B cell (primary cell): Measurements from ENCODE around the gene RGS17. TPM values are rescaled to one million over a fixed set of nuclear protein-coding genes. Genes with fewer than 3 reads are reported as not detected.

Experiments
- ATAC-seq: fragments of 200-7000 bp; cut with Tn5 transposase; one replicate; pipeline ENCODE4 v1.10.0; 2021; ENCODE audit warnings: low read depth, mild to moderate bottlenecking, moderate number of reproducible peaks, moderate library complexity
- CTCF ChIA-PET: fragments of 350-600 bp; sonication (Branson Sonifier 250); formaldehyde crosslinking; loops from one replicate; lab custom pipeline; 2021; ENCODE audit warnings: antibody characterized with exemption, inconsistent platforms; lab: Charles Lee
- POLR2A ChIA-PET: fragments of 350-600 bp; sonication (Branson Sonifier 250); formaldehyde crosslinking; loops from one replicate; lab custom pipeline; 2021; ENCODE audit warnings: antibody characterized with exemption; lab: Charles Lee
- DNase-seq: peaks from one replicate; pipeline ENCODE4 v3.0.0; 2013
- H2AFZ ChIP-seq: 2 replicates; pipeline ENCODE4 v1.6.1; 2012; ENCODE audit warnings: mild to moderate bottlenecking, low read depth, low read length; ENCODE audit not compliant: insufficient read depth, poor library complexity, severe bottlenecking
- H3K27ac ChIP-seq, 2 donors: 1 replicate in 1 of 2; 2 replicates in 1 of 2; pipeline ENCODE4 v1.5.1; 2012 to 2013; ENCODE audit warnings: low read length in 2 of 2, mild to moderate bottlenecking in 2 of 2, moderate library complexity in 1 of 2
- H3K27me3 ChIP-seq, 4 experiments: fragments of 200-600 bp in 1 of 4; sonication (generic) in 1 of 4; replicated peaks in 1 of 4; 1 replicate in 2 of 4; 2 replicates in 2 of 4; pipeline versions ENCODE4 v1.6.1 to v1.7.0; 2013 to 2016; ENCODE audit warnings: low read length in 3 of 4, mild to moderate bottlenecking in 2 of 4, mixed read lengths in 1 of 4, moderate library complexity in 1 of 4; ENCODE audit not compliant: insufficient read depth in 4 of 4, control insufficient read depth in 3 of 4; ENCODE audit errors: control extremely low read depth in 1 of 4
- H3K36me3 ChIP-seq, 2 experiments: replicated peaks in 1 of 2; 1 replicate in 1 of 2; 2 replicates in 1 of 2; pipeline versions ENCODE4 v1.6.1 to v1.7.1; 2013; ENCODE audit warnings: low read length in 1 of 2; ENCODE audit not compliant: insufficient read depth in 2 of 2, control insufficient read depth in 1 of 2; ENCODE audit errors: control extremely low read depth in 1 of 2, extremely low read depth in 1 of 2
- H3K4me1 ChIP-seq, 2 donors: fragments of 200-600 bp in 1 of 2; sonication (generic) in 1 of 2; 1 replicate in 1 of 2; 2 replicates in 1 of 2; pipeline versions ENCODE4 v1.5.1 to v1.6.1; 2013 to 2017; ENCODE audit warnings: low read length in 2 of 2; ENCODE audit not compliant: control insufficient read depth in 2 of 2, insufficient read depth in 2 of 2
- H3K4me2 ChIP-seq: replicated peaks from 2 replicates; pipeline ENCODE3; 2012; ENCODE audit warnings: mild to moderate bottlenecking, low read depth, low read length; ENCODE audit not compliant: poor library complexity, severe bottlenecking
- H3K4me3 ChIP-seq, 5 experiments: fragments of 200-600 bp in 1 of 5; sonication (generic) in 1 of 5; 1 replicate in 3 of 5; 2 replicates in 2 of 5; pipeline versions ENCODE4 v1.5.1 to v1.7.0; 2011 to 2016; ENCODE audit warnings: low read length in 4 of 5, mild to moderate bottlenecking in 4 of 5, low read depth in 2 of 5, control low read depth in 1 of 5, moderate library complexity in 1 of 5; ENCODE audit not compliant: insufficient read depth in 1 of 5; ENCODE audit errors: control extremely low read depth in 1 of 5, extremely low read depth in 1 of 5
- H3K79me2 ChIP-seq: fragments of 200-600 bp; sonication (generic); one replicate; pipeline ENCODE4 v1.6.0; 2016; ENCODE audit warnings: low read length; ENCODE audit not compliant: control insufficient read depth, insufficient read depth
- H3K9ac ChIP-seq: fragments of 200-600 bp; sonication (generic); 2 replicates; pipeline ENCODE4 v1.6.1; 2017; ENCODE audit warnings: mild to moderate bottlenecking, low read length, moderate library complexity
- H3K9me3 ChIP-seq, 3 donors: one replicate each; pipeline versions ENCODE4 v1.6.1 to v1.7.1; 2013; ENCODE audit warnings: low read length in 2 of 3; ENCODE audit not compliant: control insufficient read depth in 2 of 3, insufficient read depth in 1 of 3; ENCODE audit errors: control extremely low read depth in 1 of 3
- H4K20me1 ChIP-seq: 2 replicates; pipeline ENCODE4 v1.6.0; 2012; ENCODE audit warnings: mild to moderate bottlenecking, low read length; ENCODE audit not compliant: insufficient read depth, control insufficient read depth, poor library complexity, severe bottlenecking
- H3K27ac Mint-ChIP-seq: one replicate; pipeline ENCODE4 v1.8.0; 2021; ENCODE audit warnings: mixed read lengths
- H3K27me3 Mint-ChIP-seq: one replicate; pipeline ENCODE4 v1.8.0; 2021; ENCODE audit warnings: mixed read lengths
- H3K4me1 Mint-ChIP-seq: one replicate; pipeline ENCODE4 v1.8.0; 2021; ENCODE audit warnings: mixed read lengths
- H3K4me3 Mint-ChIP-seq: one replicate; pipeline ENCODE4 v1.8.0; 2021; ENCODE audit warnings: mixed read lengths
- H3K9me3 Mint-ChIP-seq: one replicate; pipeline ENCODE4 v1.8.0; 2022; ENCODE audit warnings: mixed read lengths; ENCODE audit not compliant: insufficient read depth
- CTCF ChIP-seq: fragments of 200-600 bp; IDR thresholded peaks from one replicate; pipeline ENCODE4 v1.8.0; 2022; ENCODE audit warnings: antibody characterized with exemption, mild to moderate bottlenecking
- EZH2 ChIP-seq: IDR thresholded peaks from 2 replicates; pipeline ENCODE4 v1.6.1; 2012; ENCODE audit warnings: borderline replicate concordance, low read depth, mild to moderate bottlenecking, moderate library complexity, low read length; ENCODE audit not compliant: insufficient read depth, poor library complexity, severe bottlenecking
- WGBS: methylation state at CpG from one replicate; pipeline ENCODE4 v1.1.5; 2013; ENCODE audit warnings: missing lambda C conversion rate; ENCODE audit not compliant: insufficient coverage; 5-methylcytosine and 5-hydroxymethylcytosine counted together
- intact Hi-C: fragments of 100-400 bp; cut with micrococcal nuclease; formaldehyde crosslinking; loops from one replicate; pipeline ENCODE4 v1.10.0; 2022
- polyA plus RNA-seq: library from polyadenylated mRNA; depleted of rRNA; stranded (reverse); fragments of >200 nt; gene quantifications from 2 replicates; pipeline ENCODE4 v1.2.3, GENCODE V29; 2012
- total RNA-seq, 2 donors: library from RNA; stranded (reverse); fragments of 120-200 nt in 1 of 2; gene quantifications; 1 replicate in 1 of 2; 2 replicates in 1 of 2; pipeline versions ENCODE4 v1.2.3 to v1.2.4, GENCODE V29; 2013 to 2022

The RGS17 gene
- total and polyA plus RNA-seq, 2 donors (not counting 1 experiment from before 2014, with no cell fraction given) = not detected

- Histone ChIP-seq H3K36me3 (no peaks in the 10 kb centered on the region), H4K20me1 (no peaks in the 10 kb centered on the region), H3K4me2 (no peak overlapping the region), H3K9ac (no peak overlapping the region), H3K27me3 (no peaks in the 10 kb centered on the region), H3K4me3 (no peak overlapping the region), H3K9me3 (no peaks in the 10 kb centered on the region), H2AFZ (no peak overlapping the region), H3K27ac (no peak overlapping the region), H3K79me2 (no peaks in the 10 kb centered on the region), H3K4me1 (no peaks in the 10 kb centered on the region)
- no peak overlapping the region for H3K27ac Mint-ChIP-seq
- H3K9me3 Mint-ChIP-seq = no peaks in the 10 kb centered on the region
- H3K4me3 Mint-ChIP-seq = no peak overlapping the region
- H3K27me3 Mint-ChIP-seq = no peaks in the 10 kb centered on the region
- intact Hi-C loops = no loop called here
- ATAC-seq (no peak), DNase-seq (no peak)
- POLR2A ChIA-PET = no interaction called here
- CTCF ChIA-PET = no interaction called here
- WGBS = no CpG with 5 or more reads among the region's 7 CpGs
- H3K4me1 Mint-ChIP-seq = no peaks in the 10 kb centered on the region
- TF ChIP-seq CTCF = no peak
- TF ChIP-seq EZH2 = no peak
Observed at GRCh38 chr6:153070756-153071155, 60.3 kb downstream of the RGS17 start.

GRCh38 chr6:153069897-153070296 lies 61.2 kb downstream of the RGS17 start:
- Histone ChIP-seq H4K20me1 (no peaks in the 10 kb centered on the region), H3K27ac (no peak overlapping the region), H3K79me2 (no peaks in the 10 kb centered on the region), H3K9ac (no peak overlapping the region), H3K27me3 (no peaks in the 10 kb centered on the region), H3K36me3 (no peaks in the 10 kb centered on the region), H3K4me3 (no peak overlapping the region), H3K4me1 (no peaks in the 10 kb centered on the region), H3K4me2 (no peak overlapping the region), H3K9me3 (no peaks in the 10 kb centered on the region), H2AFZ (no peak overlapping the region)
- ATAC-seq (no peak), DNase-seq (no peak)
- H3K4me1 Mint-ChIP-seq = no peaks in the 10 kb centered on the region
- no peak overlapping the region for H3K27ac Mint-ChIP-seq
- intact Hi-C loops = no loop called here
- no peak for TF ChIP-seq EZH2
- TF ChIP-seq CTCF = no peak
- H3K27me3 Mint-ChIP-seq = no peaks in the 10 kb centered on the region
- ChIA-PET POLR2A (no interaction called here), CTCF (no interaction called here)
- H3K9me3 Mint-ChIP-seq = no peaks in the 10 kb centered on the region
- H3K4me3 Mint-ChIP-seq = no peak overlapping the region
